ENCODE measurements around the gene NSMF.

DNA sequence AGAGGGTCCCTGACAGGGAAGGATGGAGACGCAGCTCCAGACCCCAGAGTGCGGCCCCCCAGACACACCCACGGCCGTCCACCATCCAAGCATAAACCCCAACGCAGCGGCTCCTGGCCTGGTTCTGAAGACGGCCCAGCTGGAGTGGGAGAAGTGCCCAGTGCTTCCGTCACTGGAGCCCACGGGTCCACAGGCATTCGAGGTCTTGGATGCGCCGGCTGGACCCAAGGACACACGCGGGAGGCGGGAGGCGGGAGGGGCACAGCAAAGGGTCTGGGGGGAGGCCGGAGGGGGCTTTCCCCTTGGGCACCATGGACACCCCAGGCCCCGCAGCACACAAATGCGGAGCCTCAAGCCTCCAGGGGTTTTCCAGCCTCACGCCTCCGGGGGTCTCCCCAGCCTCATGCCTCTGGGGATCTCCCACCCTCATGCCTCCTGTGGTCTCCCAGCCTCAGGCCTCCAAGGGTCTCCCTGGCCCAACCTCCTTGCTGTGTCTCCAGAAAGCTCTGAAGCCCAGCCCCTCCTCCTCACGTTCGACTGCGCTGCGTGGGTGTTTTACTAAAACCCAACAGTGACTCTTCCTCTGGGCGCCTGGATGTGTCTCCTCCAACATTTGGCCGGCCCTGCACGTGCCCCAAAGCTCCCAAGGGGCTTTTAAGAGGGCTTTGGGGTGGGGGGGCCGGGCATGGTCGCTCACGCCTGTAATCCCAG, 51.4 kb downstream of the NSMF start:
- TF ChIP-seq, protein P1, sequence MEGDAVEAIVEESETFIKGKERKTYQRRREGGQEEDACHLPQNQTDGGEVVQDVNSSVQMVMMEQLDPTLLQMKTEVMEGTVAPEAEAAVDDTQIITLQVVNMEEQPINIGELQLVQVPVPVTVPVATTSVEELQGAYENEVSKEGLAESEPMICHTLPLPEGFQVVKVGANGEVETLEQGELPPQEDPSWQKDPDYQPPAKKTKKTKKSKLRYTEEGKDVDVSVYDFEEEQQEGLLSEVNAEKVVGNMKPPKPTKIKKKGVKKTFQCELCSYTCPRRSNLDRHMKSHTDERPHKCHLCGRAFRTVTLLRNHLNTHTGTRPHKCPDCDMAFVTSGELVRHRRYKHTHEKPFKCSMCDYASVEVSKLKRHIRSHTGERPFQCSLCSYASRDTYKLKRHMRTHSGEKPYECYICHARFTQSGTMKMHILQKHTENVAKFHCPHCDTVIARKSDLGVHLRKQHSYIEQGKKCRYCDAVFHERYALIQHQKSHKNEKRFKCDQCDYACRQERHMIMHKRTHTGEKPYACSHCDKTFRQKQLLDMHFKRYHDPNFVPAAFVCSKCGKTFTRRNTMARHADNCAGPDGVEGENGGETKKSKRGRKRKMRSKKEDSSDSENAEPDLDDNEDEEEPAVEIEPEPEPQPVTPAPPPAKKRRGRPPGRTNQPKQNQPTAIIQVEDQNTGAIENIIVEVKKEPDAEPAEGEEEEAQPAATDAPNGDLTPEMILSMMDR (IDR thresholded peaks at IDR 0.05; ENCODE audit: control extremely low read depth in 1 of 3, insufficient read depth in 1 of 3, low read depth in 1 of 3, low read length in 3 of 3), result no peak
- no peak for TF ChIP-seq CREB1 (IDR thresholded peaks at IDR 0.05)

All from H1 (cell line).